Thoracic aorta (tissue), 2 donors: ENCODE measurements around the gene SIPA1L3. TPM values are rescaled to one million over a fixed set of nuclear protein-coding genes. Genes with fewer than 3 reads are reported as not detected.

Source experiments
- ATAC-seq: fragments of 150-250 bp; one replicate; pipeline ENCODE4 v1.8.0; 2017; ENCODE audit warnings: low read depth; ENCODE audit not compliant: insufficient number of reproducible peaks, low FRiP score
- DNase-seq: peaks from one replicate; pipeline ENCODE4 v3.0.0-alpha.2; 2020; ENCODE audit warnings: low spot score
- H3K27ac ChIP-seq, 2 donors: fragments of 200-600 bp; sonication (generic); 1 replicate in 1 of 2; 2 replicates in 1 of 2; pipeline ENCODE4 v1.5.1; 2016; ENCODE audit warnings: mild to moderate bottlenecking in 2 of 2, moderate library complexity in 2 of 2
- H3K27me3 ChIP-seq: fragments of 200-600 bp; sonication (generic); replicated peaks from 2 replicates; pipeline ENCODE4 v1.6.0; 2016; ENCODE audit warnings: mild to moderate bottlenecking; ENCODE audit not compliant: insufficient read depth
- H3K36me3 ChIP-seq: fragments of 200-600 bp; sonication (generic); one replicate; pipeline ENCODE4 v1.5.1; 2016
- H3K4me1 ChIP-seq, 2 donors: fragments of 200-600 bp; sonication (generic); 1 replicate in 1 of 2; 2 replicates in 1 of 2; pipeline versions ENCODE4 v1.5.1 to v1.6.0; 2016; ENCODE audit warnings: low read depth in 2 of 2, mild to moderate bottlenecking in 1 of 2; ENCODE audit not compliant: control insufficient read depth in 1 of 2
- H3K4me3 ChIP-seq: fragments of 200-600 bp; sonication (generic); 2 replicates; pipeline ENCODE4 v1.5.1; 2016; ENCODE audit warnings: mild to moderate bottlenecking
- H3K9me3 ChIP-seq: fragments of 200-600 bp; sonication (generic); 2 replicates; pipeline ENCODE4 v1.5.1; 2016
- CTCF ChIP-seq: fragments of 200-600 bp; sonication (generic); IDR thresholded peaks from one replicate; pipeline ENCODE4 v1.5.1; 2019; ENCODE audit warnings: antibody characterized with exemption
- total RNA-seq, 2 donors: library from RNA; depleted of rRNA; stranded (reverse); fragments of >200 nt; gene quantifications; one replicate each; pipeline versions ENCODE4 v1.1.0 to v1.2.3, GENCODE V29; 2016

Gene SIPA1L3
- total RNA-seq, 2 donors from 2014 or later: 14.5 to 39.4 TPM

GRCh38 chr19:38252941-38253691 lies 346.1 kb downstream of the SIPA1L3 start:
- no peaks in the 10 kb centered on the region for H3K9me3 ChIP-seq
- H3K27ac ChIP-seq: peak overlapping the region; percentile 95 to 98
- DNase-seq: peak; percentile 55
- no peak for TF ChIP-seq CTCF
- H3K4me1 ChIP-seq: peaks cover 26 to 76% of the 10 kb centered on the region in 2 donors
- peak; percentile 38 for ATAC-seq
- peak overlapping the region; percentile 90 for H3K4me3 ChIP-seq
- peaks cover 3% of the 10 kb centered on the region for H3K36me3 ChIP-seq
- H3K27me3 ChIP-seq: no peaks in the 10 kb centered on the region

- Histone ChIP-seq H3K27ac (peak overlapping the region; percentile 95 to 98), H3K4me3 (peak overlapping the region; percentile 90), H3K27me3 (no peaks in the 10 kb centered on the region), H3K36me3 (peaks cover 3% of the 10 kb centered on the region), H3K9me3 (no peaks in the 10 kb centered on the region), H3K4me1 (peaks cover 20 to 69% of the 10 kb centered on the region in 2 donors)
- ATAC-seq: no peak
- TF ChIP-seq CTCF: no peak
- DNase-seq: no peak
These were observed 346.8 kb downstream of the SIPA1L3 start for GRCh38 chr19:38253788-38254187.

- Histone ChIP-seq H3K9me3 (no peaks in the 10 kb centered on the region), H3K4me1 (peaks cover 11 to 55% of the 10 kb centered on the region in 2 donors), H3K36me3 (peaks cover 3% of the 10 kb centered on the region), H3K27me3 (no peaks in the 10 kb centered on the region), H3K4me3 (peak overlapping the region; percentile 90), H3K27ac (peak overlapping the region; percentile 95 to 98)
- ATAC-seq (no peak), DNase-seq (no peak)
- TF ChIP-seq CTCF: no peak
These were observed 348.5 kb downstream of the SIPA1L3 start for GRCh38 chr19:38255383-38256014.

Other genes with a start within 250 kb of the SIPA1L3 start
- 1 to 10 TPM; 3.5 to 4.1 TPM for gene ZNF607, start 187.4 kb upstream of the SIPA1L3 start, total RNA-seq
- 10 to 100 TPM in 1 of 2 donors, 1 to 10 TPM in 1; 5.8 to 18.8 TPM for gene ZNF573, start 127.6 kb upstream of the SIPA1L3 start, total RNA-seq
- gene WDR87, start 614 bp upstream of the SIPA1L3 start, total RNA-seq: not detected